A549 (cell line): Measurements from ENCODE around the gene PRDM1.

Experiments used
- BCL3 ChIP-seq: fragments of >200 bp; sonication (Bioruptor Twin); formaldehyde crosslinking; IDR thresholded peaks from 3 replicates; pipeline ENCODE4 v1.6.1; 2016
- CHD2 ChIP-seq: fragments of 150-350 bp; IDR thresholded peaks from 2 replicates; pipeline ENCODE4 v1.6.1; 2014; ENCODE audit warnings: low read length; ENCODE audit not compliant: partially characterized antibody
- CTCF ChIP-seq: fragments of >200 bp; sonication (Bioruptor Twin); formaldehyde crosslinking; IDR thresholded peaks from 3 replicates; pipeline ENCODE4 v1.5.1; 2016
- FOSL2 ChIP-seq, 2 experiments: fragments of 450-650 bp in 1 of 2; fragments of >200 bp in 1 of 2; sonication (Bioruptor Twin) in 1 of 2; formaldehyde crosslinking; IDR thresholded peaks; 2 replicates each; pipeline versions ENCODE4 v1.5.0 to v1.6.1; 2016 to 2020; ENCODE audit warnings: mild to moderate bottlenecking in 1 of 2, moderate library complexity in 1 of 2
- HDAC2 ChIP-seq: fragments of 200-600 bp; sonication (generic); IDR thresholded peaks from 2 replicates; pipeline ENCODE4 v1.6.1; 2016
- NR3C1 ChIP-seq: fragments of >200 bp; sonication (Bioruptor Twin); formaldehyde crosslinking; IDR thresholded peaks from 3 replicates; pipeline ENCODE4 v1.6.1; 2017
- PHF8 ChIP-seq: fragments of 200-600 bp; sonication (generic); IDR thresholded peaks from 2 replicates; pipeline ENCODE4 v1.6.1; 2016; ENCODE audit warnings: low read depth, mild to moderate bottlenecking, antibody characterized with exemption, moderate library complexity, borderline replicate concordance
- SMC3 ChIP-seq: fragments of >200 bp; sonication (Bioruptor Twin); formaldehyde crosslinking; IDR thresholded peaks from 3 replicates; pipeline ENCODE4 v1.6.1; 2018; ENCODE audit warnings: inconsistent platforms

GRCh38 chr6:106126482-106126881 is 40.3 kb downstream of the PRDM1 start:
- TF ChIP-seq CTCF (no peak), PHF8 (no peak), SMC3 (no peak), CHD2 (no peak), BCL3 (no peak), HDAC2 (no peak), FOSL2 (IDR thresholded peaks at IDR 0.05) (no peak), FOSL2 (CRISPR knock-in tag; IDR thresholded peaks at IDR 0.05) (no peak), NR3C1 (no peak)
